Stimulated activated CD8-positive, alpha-beta memory T cell treated with anti-CD3 and anti-CD28 coated beads, Interleukin-15, amount 100 ng/mL, for 48 hours (primary cell): Measurements from ENCODE around the gene KRT17.
A peak's percentile ranks its signal among the peaks of the same experiment; 100 is the strongest.
"Not testable (repeated sequence)": the region's sequence is repeated elsewhere in the genome, so short reads cannot be mapped to it uniquely, and the experiment has no call there.

Source experiments
- DNase-seq, 2 donors: peaks; one replicate each; pipeline ENCODE4 v3.0.0-alpha.2; 2020; ENCODE audit warnings: low read depth in 2 of 2

KRT17 gene

GRCh38 chr17:41653892-41654677 lies 29.7 kb upstream of the KRT17 start:
- DNase-seq, result no peak

- DNase-seq, result no peak
Observed at GRCh38 chr17:41653421-41653820, 29.0 kb upstream of the KRT17 start.

DNA sequence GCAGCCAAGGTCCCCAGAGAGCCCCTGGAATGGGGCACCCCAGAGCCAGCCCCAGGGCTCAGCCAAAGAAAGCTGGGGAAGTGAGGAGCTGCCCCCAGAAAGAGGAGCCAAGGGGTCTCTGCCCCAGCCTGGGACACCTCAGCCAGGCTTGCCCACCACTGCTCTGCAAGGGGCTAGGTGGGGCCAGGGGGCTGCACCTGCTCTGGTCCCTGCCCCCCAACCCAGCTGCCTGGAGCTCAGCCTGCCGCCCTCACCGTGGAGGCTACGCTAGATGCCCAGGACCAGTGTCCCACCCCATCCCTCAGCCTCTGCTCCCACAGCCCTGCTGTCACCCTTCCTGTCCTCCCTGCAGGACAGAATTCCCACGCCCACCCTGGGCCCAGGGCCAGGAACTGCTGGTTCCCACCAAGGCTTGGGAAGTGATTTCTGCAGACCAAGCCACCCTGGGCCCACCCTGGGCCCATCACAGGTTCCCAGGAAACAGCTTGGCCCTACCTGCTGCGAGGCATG lies 28.1 kb upstream of the KRT17 start:
- DNase-seq, result no peak

DNA sequence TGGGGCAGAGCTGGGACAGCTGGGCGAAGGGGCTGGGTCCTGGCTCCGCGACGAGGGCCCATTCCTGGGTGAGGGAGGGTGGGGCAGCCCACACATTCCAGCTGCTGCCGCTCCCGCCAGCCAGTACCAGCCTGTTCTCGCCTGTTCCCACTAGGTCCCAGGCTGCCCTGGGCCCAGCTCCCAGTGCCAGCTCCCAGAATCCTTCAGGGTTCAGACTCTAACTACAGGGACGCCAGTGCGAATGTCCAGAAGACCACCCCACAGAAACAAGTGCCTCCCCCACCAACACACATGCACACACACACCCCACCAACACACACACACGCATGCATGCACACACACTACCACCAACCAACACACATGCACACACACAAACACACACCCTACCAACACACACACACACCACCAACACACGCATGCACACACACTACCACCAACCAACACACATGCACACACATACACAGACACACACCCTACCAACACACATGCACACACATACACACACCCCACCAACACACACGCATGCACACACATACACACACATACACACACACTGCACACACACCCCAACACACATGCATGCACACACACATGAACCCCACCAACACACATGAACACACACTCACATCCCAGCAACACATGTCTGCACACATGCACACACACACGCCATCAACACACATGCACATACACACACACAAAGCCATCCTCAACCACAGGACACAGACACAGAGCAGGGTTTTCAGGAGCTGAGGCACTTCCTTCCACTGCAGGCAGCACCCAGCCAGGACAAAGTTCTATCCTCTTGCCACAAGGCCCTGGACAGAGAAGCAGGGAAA lies 27.5 kb upstream of the KRT17 start:
- no peak for DNase-seq

DNA sequence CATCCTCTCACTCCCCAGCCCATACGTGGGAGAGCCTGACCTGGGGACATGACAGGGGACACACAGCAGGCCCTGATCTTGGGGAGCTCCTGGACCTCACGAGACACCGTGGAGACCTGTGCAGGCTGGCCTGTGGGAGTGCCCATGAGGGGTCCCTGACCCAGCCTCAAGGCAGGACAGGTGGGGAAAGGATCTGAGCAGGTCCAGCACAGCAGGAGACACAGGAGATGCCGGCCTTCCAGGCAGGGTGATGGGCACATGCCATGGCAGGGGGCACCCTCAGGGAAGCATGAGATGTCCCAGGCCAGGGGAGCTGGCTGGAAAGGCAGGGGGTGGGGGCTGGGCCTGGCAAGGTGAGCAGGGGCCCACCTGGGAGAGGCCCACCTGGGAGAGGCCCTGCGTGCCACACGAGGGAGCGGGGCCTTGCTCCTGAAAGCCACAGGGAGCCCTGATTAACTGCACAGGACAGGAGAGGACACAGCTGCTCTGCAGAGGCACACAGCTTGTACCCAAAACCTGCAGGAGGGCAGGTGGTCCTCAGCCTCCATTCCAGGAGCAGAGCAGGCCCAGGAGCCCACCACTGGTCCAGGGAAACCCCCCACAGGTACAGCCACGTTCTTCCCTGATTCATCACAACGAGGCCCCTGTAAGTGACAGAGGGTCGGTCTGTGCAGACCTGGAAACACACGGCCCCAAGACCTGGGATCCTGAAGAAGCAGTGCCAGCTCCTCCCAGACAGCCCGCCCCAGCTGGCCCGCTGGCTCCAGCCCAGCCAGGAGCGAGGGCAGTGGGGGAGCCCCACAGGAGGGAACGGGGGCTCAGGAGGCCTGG lies 26.6 kb upstream of the KRT17 start:
- DNase-seq, result no peak

GRCh38 chr17:41649923-41650519 lies 25.6 kb upstream of the KRT17 start:
- DNase-seq, result no peak

DNA sequence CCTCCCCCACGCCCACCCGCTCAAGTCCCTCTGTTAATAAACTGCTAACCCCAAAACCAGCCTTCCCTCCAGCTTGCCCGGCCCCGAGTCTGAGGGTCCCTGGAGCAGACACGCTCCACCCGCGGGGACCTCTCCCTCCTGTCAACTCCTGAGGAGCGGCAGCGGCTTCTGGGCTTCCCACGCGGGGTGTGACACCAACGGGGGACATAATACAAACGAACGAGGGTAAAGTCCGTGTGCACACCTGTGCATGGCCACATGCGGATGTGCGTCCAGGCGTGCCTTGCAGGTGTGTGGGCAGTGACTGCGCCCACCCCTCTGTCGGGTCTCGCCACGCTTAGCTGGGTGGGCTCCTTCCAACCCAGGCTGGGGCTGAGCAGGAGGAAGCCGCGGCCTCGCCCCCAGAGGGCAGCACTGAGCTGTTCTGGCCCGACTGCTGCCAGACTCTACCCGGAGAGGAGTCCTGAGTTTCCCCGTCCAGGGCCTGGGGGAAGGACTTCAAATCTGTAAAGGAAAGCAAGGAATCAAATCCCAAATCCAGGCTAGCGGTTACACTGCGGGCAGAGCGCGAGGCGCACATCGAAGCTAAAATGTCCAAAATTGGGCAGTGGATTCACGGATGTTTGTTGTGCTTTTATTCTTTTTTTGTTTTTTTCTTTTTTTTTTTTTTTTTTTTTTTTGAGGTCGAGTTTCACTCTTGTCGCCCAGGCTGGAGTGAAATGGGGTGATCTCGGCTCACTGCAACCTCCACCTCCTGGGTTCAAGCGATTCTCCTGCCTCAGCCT lies 24.2 kb upstream of the KRT17 start:
- peak; percentile 67 to 70 for DNase-seq

DNA sequence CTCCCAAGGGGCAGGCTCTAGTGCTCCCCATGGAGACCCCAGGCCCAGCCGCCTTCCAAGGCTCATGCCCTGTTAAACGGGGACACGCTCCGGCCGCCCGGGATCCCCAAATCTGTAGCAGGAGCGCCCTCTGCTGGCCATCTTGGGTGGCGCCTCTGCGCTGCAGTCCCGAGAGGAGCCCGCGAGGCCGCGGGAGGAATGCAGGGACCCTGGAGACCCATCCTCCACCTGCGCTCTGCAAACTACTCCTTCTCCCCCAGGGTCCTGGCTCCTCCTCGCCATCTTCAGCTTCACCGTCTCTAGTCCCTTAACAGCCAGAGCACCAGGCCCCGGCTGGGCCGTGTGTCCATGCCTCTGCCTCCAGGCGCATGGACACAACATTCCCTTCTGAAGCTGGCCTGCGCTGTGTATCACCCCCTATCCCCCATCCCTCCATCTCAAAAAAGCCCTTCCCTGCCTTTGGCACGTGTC lies 23.6 kb upstream of the KRT17 start:
- DNase-seq, result peak; percentile 72 to 76

- no peak for DNase-seq
Observed at GRCh38 chr17:41647038-41647813, 22.9 kb upstream of the KRT17 start.

DNA sequence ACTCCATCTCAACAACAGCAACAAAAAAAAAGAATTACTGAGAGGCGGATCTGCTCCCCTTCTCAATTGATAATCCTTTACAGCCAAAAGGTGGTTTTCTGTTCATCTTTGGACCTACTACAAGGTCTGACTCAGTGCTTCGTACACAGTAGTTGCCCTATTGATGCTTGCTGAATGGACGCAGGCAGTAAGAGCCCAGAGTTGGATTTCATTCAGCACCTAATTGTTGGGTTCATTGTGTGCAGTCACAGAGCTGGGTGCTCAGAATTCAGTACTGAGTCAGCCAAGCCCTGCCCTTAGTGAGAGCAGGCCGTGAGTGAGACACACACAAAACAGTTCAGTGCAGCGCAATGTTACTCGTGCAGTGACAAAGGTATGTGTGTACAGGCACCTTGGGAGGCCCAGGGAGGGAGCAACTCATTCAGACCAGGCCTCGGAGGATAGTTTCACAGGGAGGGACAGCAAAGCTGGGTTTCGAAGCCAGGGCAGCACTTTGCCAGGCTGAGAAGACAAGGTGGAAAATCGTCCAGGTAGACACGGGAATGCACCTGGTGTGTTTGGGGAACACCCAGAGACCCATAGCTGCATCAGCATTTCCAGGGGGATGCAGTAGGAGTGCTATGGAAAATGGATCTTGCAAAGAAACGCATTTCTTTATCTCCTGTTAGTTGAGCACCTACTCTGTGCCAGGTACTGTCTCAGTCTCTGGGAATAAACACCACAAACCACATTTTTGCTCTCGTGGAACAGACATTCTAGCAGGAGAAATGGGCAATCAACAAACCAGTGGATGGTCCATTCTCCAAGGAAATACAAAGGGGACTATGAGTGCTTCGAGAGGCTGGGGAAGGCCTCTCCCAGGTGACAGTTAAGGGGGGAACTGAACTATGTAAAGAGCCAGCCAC lies 18.1 kb upstream of the KRT17 start:
- no peak for DNase-seq

- not testable (repeated sequence) for DNase-seq
Observed at GRCh38 chr17:41640596-41640995, 16.2 kb upstream of the KRT17 start.

GRCh38 chr17:41639492-41640473 lies 15.4 kb upstream of the KRT17 start:
- DNase-seq, result no peak

DNA sequence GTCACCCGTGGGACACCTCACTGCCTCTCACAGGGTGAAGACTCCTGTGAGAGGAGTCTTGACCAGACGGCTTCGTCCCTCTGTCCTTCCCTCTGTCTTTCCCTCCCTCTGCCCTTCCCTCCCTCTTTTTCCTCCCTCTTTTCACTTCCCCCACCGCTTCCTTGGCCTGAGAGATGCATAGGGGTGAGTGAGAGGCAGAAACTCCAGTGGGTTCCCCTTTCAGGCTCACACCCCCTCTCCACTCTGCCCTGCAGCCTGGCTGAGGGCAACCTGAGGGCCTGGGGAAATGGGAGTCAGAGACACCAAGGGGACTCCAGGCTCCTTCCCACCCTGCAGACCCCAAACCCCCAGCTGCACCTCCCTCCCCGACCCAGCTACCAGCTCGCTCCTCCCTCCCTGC lies 14.6 kb upstream of the KRT17 start:
- DNase-seq, result no peak

GRCh38 chr17:41638194-41638593 lies 13.8 kb upstream of the KRT17 start:
- no peak for DNase-seq

DNA sequence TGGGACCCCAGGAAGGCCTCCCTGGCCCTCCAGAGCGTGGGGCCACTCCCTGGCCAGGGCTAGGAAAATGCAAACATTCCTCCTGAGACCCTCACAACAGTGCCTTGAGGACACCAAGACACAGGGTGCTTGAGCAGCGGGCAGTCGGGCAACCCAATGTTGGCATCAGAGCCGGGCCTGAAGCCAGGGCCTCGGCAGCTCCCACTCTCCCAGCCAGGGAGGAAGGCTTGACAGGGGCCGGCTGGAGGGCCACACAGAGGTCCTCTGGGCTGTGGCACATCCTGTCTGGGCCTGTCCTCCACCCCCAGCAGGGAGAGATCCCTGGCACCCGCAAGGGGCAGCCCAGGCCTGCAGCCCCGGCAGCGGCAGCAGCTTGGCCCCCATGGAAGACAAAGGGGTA lies 12.3 kb upstream of the KRT17 start:
- no peak for DNase-seq

DNA sequence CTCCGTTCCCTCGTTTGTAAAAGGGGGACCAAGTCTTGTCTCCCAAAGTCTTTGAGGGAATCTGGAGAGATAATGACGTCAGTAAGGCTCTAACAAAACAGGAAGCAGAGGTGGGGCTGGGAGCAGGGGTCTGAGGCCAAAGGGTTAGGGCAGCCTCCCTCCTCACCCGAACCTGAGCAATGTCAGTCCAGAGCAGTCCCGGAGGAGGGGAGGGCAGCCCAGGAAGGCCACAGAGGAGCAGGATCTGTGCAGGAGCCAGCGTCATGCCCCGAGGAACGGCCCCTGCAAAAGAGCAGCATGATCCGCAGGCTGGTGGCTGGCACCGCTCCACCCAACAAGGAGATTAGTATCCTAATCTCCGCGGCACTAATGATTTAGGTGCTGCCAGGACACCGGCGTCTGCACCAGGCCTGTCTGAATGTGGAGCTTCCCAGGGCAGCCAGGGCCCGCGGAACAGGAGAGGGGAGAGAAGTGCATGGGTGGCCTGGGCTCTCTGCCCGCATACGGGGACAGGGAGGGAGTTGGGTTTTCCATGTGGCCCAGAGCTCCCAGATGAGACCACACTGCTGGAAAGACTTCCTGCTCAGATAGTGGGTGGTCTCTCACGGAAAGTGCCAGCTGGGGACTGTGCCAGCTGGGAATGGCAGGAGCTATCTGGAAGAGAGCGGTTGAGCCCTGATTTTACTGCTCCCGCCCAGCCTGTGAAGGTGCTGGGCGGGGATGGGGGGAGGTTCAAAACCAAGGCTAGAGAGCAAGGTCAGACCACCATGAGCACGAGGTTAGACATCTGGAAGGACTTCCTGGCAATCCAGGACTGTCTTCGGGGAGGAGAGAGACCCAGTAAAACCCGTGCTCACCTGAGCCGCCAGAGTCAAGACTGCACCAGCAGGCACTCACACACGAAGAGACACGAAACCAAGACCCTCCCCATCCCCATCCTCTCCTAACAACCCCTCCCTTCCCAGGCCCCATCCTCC lies 11.0 kb upstream of the KRT17 start:
- DNase-seq, result no peak
